Neural cell (in vitro differentiated cells): Measurements from ENCODE around the gene LTA4H. TPM values are rescaled to one million over a fixed set of nuclear protein-coding genes. Genes with fewer than 3 reads are reported as not detected.

ENCODE experiments used
- H2AFZ ChIP-seq: fragments of 200-600, 300-800 bp; sonication (generic), shearing (Covaris generic); 2 replicates; pipeline ENCODE4 v1.6.0; 2014; ENCODE audit warnings: low read depth, mild to moderate bottlenecking, antibody characterized with exemption, low read length, moderate library complexity
- H3F3A ChIP-seq: fragments of 200-600 bp; shearing (Covaris generic); 2 replicates; pipeline ENCODE4 v1.6.1; 2016; ENCODE audit warnings: mild to moderate bottlenecking, moderate library complexity, mixed read lengths, antibody characterized with exemption, low read length; ENCODE audit not compliant: insufficient read depth, poor library complexity, severe bottlenecking
- H3K27ac ChIP-seq: fragments of 200-600, 300-800 bp; sonication (generic), shearing (Covaris generic); 2 replicates; pipeline ENCODE4 v1.5.1; 2014; ENCODE audit warnings: mild to moderate bottlenecking, low read length, moderate library complexity
- H3K27me3 ChIP-seq: fragments of 300-800, 200-600 bp; sonication (generic), shearing (Covaris generic); 2 replicates; pipeline ENCODE4 v1.6.0; 2014; ENCODE audit warnings: mild to moderate bottlenecking, low read depth, low read length, moderate library complexity; ENCODE audit not compliant: insufficient read depth
- H3K36me3 ChIP-seq: fragments of 300-800, 200-600 bp; sonication (generic), shearing (Covaris generic); 2 replicates; pipeline ENCODE4 v1.5.1; 2014; ENCODE audit warnings: mild to moderate bottlenecking, antibody characterized with exemption, low read length, moderate library complexity; ENCODE audit not compliant: insufficient read depth
- H3K4me2 ChIP-seq: fragments of 300-800, 200-600 bp; sonication (generic), shearing (Covaris generic); 2 replicates; pipeline ENCODE4 v1.6.0; 2014; ENCODE audit warnings: mild to moderate bottlenecking, low read length
- H3K4me3 ChIP-seq: fragments of 300-800, 200-600 bp; sonication (generic), shearing (Covaris generic); 2 replicates; pipeline ENCODE4 v1.5.1; 2014; ENCODE audit warnings: mild to moderate bottlenecking, low read length, moderate library complexity
- H3K79me2 ChIP-seq: fragments of 200-600 bp; shearing (Covaris generic); replicated peaks from 2 replicates; pipeline ENCODE4 v1.6.0; 2014; ENCODE audit warnings: mild to moderate bottlenecking, low read length, moderate library complexity; ENCODE audit not compliant: insufficient read depth
- H3K9ac ChIP-seq: fragments of 300-800, 200-600 bp; sonication (generic), shearing (Covaris generic); 2 replicates; pipeline ENCODE4 v1.6.1; 2016; ENCODE audit warnings: mild to moderate bottlenecking, low read length, mixed read lengths
- H3K9me2 ChIP-seq: fragments of 200-600 bp; shearing (Covaris generic); 2 replicates; pipeline ENCODE4 v1.6.1; 2016; ENCODE audit warnings: mild to moderate bottlenecking, low read length, mixed read lengths; ENCODE audit not compliant: insufficient read depth
- H3K9me3 ChIP-seq: fragments of 200-600, 300-800 bp; sonication (generic), shearing (Covaris generic); 2 replicates; pipeline ENCODE4 v1.6.1; 2016; ENCODE audit warnings: mild to moderate bottlenecking, mixed run types, low read length, moderate library complexity, mixed read lengths
- H4K20me1 ChIP-seq: fragments of 200-600 bp; shearing (Covaris generic); 2 replicates; pipeline ENCODE4 v1.6.1; 2016; ENCODE audit warnings: mild to moderate bottlenecking, mixed run types; ENCODE audit not compliant: insufficient read depth
- EP300 ChIP-seq: fragments of 450-650 bp; conservative IDR thresholded peaks from 2 replicates; pipeline ENCODE4 v1.6.1; 2014; ENCODE audit warnings: antibody characterized with exemption, mild to moderate bottlenecking, moderate library complexity; ENCODE audit not compliant: poor library complexity, severe bottlenecking
- EZH2 ChIP-seq: fragments of 200-600, 300-800 bp; shearing (Covaris generic), sonication (generic); IDR thresholded peaks from 2 replicates; pipeline ENCODE4 v1.6.1; 2014; ENCODE audit warnings: antibody characterized with exemption, low read length, borderline replicate concordance, mild to moderate bottlenecking; ENCODE audit not compliant: insufficient read depth, poor library complexity, severe bottlenecking
- MXI1 ChIP-seq: fragments of 450-650 bp; conservative IDR thresholded peaks from 2 replicates; pipeline ENCODE4 v1.6.1; 2014; ENCODE audit warnings: antibody characterized with exemption, mild to moderate bottlenecking; ENCODE audit not compliant: poor library complexity, severe bottlenecking
- POLR2AphosphoS5 ChIP-seq: IDR thresholded peaks from 2 replicates; pipeline ENCODE4 v1.6.1; 2012
- RAD21 ChIP-seq: fragments of 450-650 bp; conservative IDR thresholded peaks from 2 replicates; pipeline ENCODE4 v1.6.1; 2014; ENCODE audit warnings: antibody characterized with exemption, mild to moderate bottlenecking, moderate library complexity
- REST ChIP-seq: IDR thresholded peaks from 2 replicates; pipeline ENCODE4 v1.6.1; 2012; ENCODE audit warnings: borderline replicate concordance
- SMC3 ChIP-seq: fragments of 450-650 bp; conservative IDR thresholded peaks from 2 replicates; pipeline ENCODE4 v1.6.1; 2014; ENCODE audit warnings: antibody characterized with exemption, mild to moderate bottlenecking, moderate library complexity; ENCODE audit not compliant: poor library complexity
- TAF1 ChIP-seq: IDR thresholded peaks from 2 replicates; pipeline ENCODE4 v1.6.1; 2012; ENCODE audit warnings: low read depth
- polyA plus RNA-seq: library from polyadenylated mRNA; depleted of rRNA; stranded (reverse); fragments of >200 nt; gene quantifications from 2 replicates; pipeline ENCODE4 v1.2.3, GENCODE V29; 2014
- TF ChIP-seq, protein P1 (sequence below): fragments of 450-650 bp; IDR thresholded peaks from 2 replicates; pipeline ENCODE4 v1.5.1; 2014; ENCODE audit warnings: antibody characterized with exemption, mild to moderate bottlenecking, moderate library complexity; ENCODE audit not compliant: poor library complexity, severe bottlenecking

LTA4H gene
- polyA plus RNA-seq, 1 donor from 2014 or later = 55.3 TPM

GRCh38 chr12:96026331-96026730 is 9.1 kb downstream of the LTA4H start (continued):
- TF ChIP-seq RAD21 = no peak
- TF ChIP-seq POLR2AphosphoS5 = no peak
- TF ChIP-seq SMC3 = no peak

DNA sequence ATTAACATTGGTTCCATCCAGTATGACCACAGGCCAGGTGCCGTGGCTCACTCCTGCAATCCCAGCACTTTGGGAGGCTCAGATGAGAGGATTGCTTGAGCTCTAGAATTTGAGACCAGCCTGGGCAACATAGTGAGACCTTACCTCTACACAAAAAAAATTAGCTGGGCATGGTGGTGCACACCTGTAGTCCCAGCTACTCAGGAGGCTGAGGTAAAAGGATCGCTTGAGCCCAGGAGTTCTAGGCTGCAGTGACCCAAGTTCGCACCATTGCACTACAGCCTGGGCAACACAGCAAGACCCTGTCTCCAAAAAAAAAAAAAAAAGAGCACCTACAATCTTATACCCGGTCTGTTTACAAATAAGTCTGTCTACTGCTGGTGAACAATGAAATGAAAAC is 9.9 kb downstream of the LTA4H start:
- TF ChIP-seq TAF1 (no peak), POLR2AphosphoS5 (no peak), EZH2 (no peak), REST (no peak), MXI1 (no peak)
- H2AFZ ChIP-seq = no peak overlapping the region
- H3K9me2 ChIP-seq = no peaks in the 10 kb centered on the region
- H4K20me1 ChIP-seq = no peaks in the 10 kb centered on the region
- no peaks in the 10 kb centered on the region for H3F3A ChIP-seq
- H3K27me3 ChIP-seq = no peaks in the 10 kb centered on the region
- H3K4me2 ChIP-seq = no peak overlapping the region
- H3K79me2 ChIP-seq = no peaks in the 10 kb centered on the region
- H3K9ac ChIP-seq = no peak overlapping the region
- H3K27ac ChIP-seq = no peak overlapping the region
- H3K9me3 ChIP-seq = no peaks in the 10 kb centered on the region
- no peak overlapping the region for H3K4me3 ChIP-seq
- H3K36me3 ChIP-seq = no peaks in the 10 kb centered on the region

DNA sequence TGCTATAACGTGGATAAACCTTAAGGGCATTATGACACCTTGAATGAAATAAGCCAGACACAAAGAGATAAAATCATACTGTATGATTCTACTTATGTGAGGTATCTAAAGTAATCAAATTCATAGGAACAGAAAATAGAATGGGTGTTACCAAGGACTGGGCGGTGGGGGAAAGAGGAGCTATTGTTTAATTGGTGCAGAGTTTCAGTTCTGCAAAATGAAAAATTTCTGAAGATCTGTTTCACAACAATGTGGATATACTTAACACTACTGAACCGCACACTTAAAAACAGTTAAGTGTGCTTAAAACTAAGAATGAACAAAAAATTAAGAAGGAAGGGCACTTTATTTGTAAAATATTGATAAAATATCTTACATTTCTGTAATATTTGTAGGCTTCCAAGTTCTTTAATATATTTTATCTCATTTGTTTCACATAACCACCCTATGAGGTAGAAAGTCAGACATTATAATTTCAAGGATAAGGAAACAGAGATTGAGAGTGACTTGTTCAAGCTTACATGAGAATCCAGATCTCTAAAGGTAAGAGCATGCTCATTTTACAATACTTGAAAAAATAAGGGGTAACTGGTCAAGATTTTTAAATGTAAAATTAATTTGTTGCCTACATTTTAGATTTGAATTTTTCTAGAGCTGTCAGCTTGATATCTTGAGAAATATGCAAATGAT is 14.9 kb downstream of the LTA4H start:
- Histone ChIP-seq H3F3A (no peaks in the 10 kb centered on the region), H3K9me3 (no peaks in the 10 kb centered on the region), H3K4me2 (no peak overlapping the region), H4K20me1 (no peaks in the 10 kb centered on the region), H3K27ac (no peak overlapping the region), H2AFZ (no peak overlapping the region), H3K9ac (no peak overlapping the region), H3K27me3 (no peaks in the 10 kb centered on the region), H3K9me2 (no peaks in the 10 kb centered on the region), H3K79me2 (no peaks in the 10 kb centered on the region), H3K4me3 (no peak overlapping the region), H3K36me3 (no peaks in the 10 kb centered on the region)
- TF ChIP-seq SMC3 (no peak), TAF1 (no peak), REST (no peak), EP300 (no peak), EZH2 (no peak), POLR2AphosphoS5 (no peak), MXI1 (no peak), RAD21 (no peak)
- TF ChIP-seq, protein P1, sequence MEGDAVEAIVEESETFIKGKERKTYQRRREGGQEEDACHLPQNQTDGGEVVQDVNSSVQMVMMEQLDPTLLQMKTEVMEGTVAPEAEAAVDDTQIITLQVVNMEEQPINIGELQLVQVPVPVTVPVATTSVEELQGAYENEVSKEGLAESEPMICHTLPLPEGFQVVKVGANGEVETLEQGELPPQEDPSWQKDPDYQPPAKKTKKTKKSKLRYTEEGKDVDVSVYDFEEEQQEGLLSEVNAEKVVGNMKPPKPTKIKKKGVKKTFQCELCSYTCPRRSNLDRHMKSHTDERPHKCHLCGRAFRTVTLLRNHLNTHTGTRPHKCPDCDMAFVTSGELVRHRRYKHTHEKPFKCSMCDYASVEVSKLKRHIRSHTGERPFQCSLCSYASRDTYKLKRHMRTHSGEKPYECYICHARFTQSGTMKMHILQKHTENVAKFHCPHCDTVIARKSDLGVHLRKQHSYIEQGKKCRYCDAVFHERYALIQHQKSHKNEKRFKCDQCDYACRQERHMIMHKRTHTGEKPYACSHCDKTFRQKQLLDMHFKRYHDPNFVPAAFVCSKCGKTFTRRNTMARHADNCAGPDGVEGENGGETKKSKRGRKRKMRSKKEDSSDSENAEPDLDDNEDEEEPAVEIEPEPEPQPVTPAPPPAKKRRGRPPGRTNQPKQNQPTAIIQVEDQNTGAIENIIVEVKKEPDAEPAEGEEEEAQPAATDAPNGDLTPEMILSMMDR = no peak
